ENCODE results near the gene ABCA1.
A peak's percentile ranks its signal among the peaks of the same experiment; 100 is the strongest.

ABCA1 gene

GRCh38 chr9:104758974-104759373 lies 169.0 kb downstream of the ABCA1 start:
- TF ChIP-seq CTCF (IDR thresholded peaks at IDR 0.05; ENCODE audit: borderline replicate concordance, control extremely low read depth, extremely low read depth, insufficient read depth, missing control alignments), result no peak
- no peak for DNase-seq (ENCODE audit: low spot score)
- in situ Hi-C loops (cut with MboI; ENCODE audit: low sequenced_read_pairs, unreplicated experiment), result no loop called here

- TF ChIP-seq CTCF (IDR thresholded peaks at IDR 0.05; ENCODE audit: borderline replicate concordance, control extremely low read depth, extremely low read depth, insufficient read depth, missing control alignments), result no peak
- no peak for DNase-seq (ENCODE audit: low spot score)
- in situ Hi-C loops (cut with MboI; ENCODE audit: low sequenced_read_pairs, unreplicated experiment), result no loop called here
Observed at GRCh38 chr9:104750185-104750767, 177.7 kb downstream of the ABCA1 start.

- no peak for DNase-seq (ENCODE audit: low spot score)
- TF ChIP-seq CTCF (IDR thresholded peaks at IDR 0.05; ENCODE audit: borderline replicate concordance, control extremely low read depth, extremely low read depth, insufficient read depth, missing control alignments), result no peak
- in situ Hi-C loops (cut with MboI; ENCODE audit: low sequenced_read_pairs, unreplicated experiment), result loop anchor here (25.0 kb wide), 1 partner anchor 561 kb away; no protein-coding TSS in a partner anchor
Observed at GRCh38 chr9:104748359-104749031, 179.5 kb downstream of the ABCA1 start.

GRCh38 chr9:104747565-104748358 lies 180.2 kb downstream of the ABCA1 start, which contains the start of gene NIPSNAP3A:
Gene NIPSNAP3A, plus strand, starts transcription at chr9:104747683. Its CDS starts 110 bp downstream, at chr9:104747793.
- in situ Hi-C loops (cut with MboI; ENCODE audit: low sequenced_read_pairs, unreplicated experiment), result loop anchor here (25.0 kb wide), 1 partner anchor 560 kb away; no protein-coding TSS in a partner anchor
- no peak for TF ChIP-seq CTCF (IDR thresholded peaks at IDR 0.05; ENCODE audit: borderline replicate concordance, control extremely low read depth, extremely low read depth, insufficient read depth, missing control alignments)
- DNase-seq (ENCODE audit: low spot score), result peak; percentile 89

- DNase-seq (ENCODE audit: low spot score), result no peak
- TF ChIP-seq CTCF (IDR thresholded peaks at IDR 0.05; ENCODE audit: borderline replicate concordance, control extremely low read depth, extremely low read depth, insufficient read depth, missing control alignments), result no peak
- in situ Hi-C loops (cut with MboI; ENCODE audit: low sequenced_read_pairs, unreplicated experiment), result loop anchor here (25.0 kb wide), 1 partner anchor 560 kb away; no protein-coding TSS in a partner anchor
Observed at GRCh38 chr9:104747245-104747564, 180.8 kb downstream of the ABCA1 start.

- DNase-seq (ENCODE audit: low spot score), result no peak
- in situ Hi-C loops (cut with MboI; ENCODE audit: low sequenced_read_pairs, unreplicated experiment), result loop anchor here (25.0 kb wide), 1 partner anchor 559 kb away; no protein-coding TSS in a partner anchor
Observed at GRCh38 chr9:104746798-104747197, 181.2 kb downstream of the ABCA1 start.

More at GRCh38 chr9:104746798-104747197, 181.2 kb downstream of the ABCA1 start:
- no peak for TF ChIP-seq CTCF (IDR thresholded peaks at IDR 0.05; ENCODE audit: borderline replicate concordance, control extremely low read depth, extremely low read depth, insufficient read depth, missing control alignments)
